Posterior cingulate gyrus (tissue), 11 donors: ENCODE results near the gene EIF4E3.

ENCODE experiments used
- DNase-seq, 10 donors: peaks; one replicate each; pipeline versions ENCODE4 v3.0.0 to v3.0.0-alpha.2; 2020 to 2021; ENCODE audit warnings: mixed read lengths in 3 of 10
- intact Hi-C: fragments of 100-400 bp; cut with DNase I; formaldehyde crosslinking; loops from one replicate; pipeline ENCODE4 v1.15.1; 2023

The EIF4E3 gene

DNA sequence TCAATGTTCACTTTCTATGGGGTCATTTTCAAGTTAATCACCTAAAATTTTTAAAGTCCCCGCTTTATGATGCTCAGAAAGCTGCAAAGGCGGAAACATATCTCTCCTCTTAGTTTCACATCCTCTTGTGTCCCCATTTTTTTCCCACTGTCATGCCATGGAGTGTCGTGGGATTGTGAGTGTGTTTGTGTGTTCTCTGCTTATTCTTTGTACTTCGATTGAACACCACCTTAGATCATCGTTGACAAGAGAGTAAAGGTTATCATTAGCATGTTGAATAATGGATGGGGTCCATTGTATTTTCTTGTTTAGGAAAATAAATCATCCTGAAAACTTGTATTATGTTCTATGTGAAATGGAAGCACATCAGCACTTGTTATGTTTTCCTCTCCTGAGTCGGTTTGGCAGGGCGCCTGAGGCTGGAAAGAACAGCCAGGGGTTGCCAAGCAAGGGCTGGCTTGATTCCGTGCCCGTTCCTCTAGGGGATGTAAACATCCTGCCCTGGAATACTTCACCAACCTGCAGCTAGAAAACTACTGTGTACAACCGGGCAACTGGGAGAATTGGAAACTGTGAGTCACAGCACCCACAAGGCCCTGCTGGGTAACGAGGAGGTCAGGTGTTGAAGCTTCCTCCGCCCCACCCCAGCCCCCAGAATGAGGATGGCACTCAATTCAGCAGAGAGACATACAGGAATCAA lies 67.2 kb downstream of the EIF4E3 start:
- peak in 7 of 10 donors; percentile 32 to 90 (median 57) for DNase-seq
- intact Hi-C loops = no loop called here

DNA sequence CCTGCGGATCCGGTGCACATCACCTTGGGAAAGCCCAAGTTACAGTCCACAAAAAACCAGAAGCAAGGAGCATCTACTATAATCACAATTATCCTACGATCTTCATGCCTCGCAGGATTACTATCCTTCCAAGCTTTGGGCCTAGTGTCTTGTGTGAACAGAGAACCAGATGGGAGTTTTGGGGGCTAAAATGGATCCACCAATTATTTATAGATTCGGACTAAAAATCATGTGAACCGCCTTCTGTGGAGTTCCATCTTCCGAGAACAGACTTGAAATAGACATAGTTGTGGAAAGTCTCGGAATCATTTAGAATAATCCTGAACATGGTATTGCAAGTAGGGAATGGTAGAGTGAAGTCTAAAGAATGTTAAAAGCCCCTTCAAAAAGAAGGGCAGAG lies 70.1 kb downstream of the EIF4E3 start:
- intact Hi-C loops = no loop called here
- no peak for DNase-seq

DNA sequence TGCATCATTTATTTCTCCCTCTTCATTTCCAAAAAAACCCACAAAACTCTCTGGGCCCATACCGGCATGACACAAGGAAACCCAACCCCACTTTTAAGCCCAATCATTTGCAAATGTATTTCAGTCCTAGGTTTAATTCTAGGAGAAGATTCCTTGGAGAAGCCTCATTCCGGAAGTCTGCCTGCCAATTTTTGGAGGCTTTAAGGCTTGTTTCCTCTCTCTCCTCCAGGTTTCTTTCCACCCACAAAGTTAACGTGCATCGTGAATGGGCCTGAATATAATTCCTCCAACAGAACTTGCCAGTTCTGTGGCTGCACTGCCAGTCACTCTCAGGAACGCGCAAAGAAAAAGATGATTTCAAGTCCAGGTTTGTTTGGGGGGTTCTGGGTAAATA lies 71.8 kb downstream of the EIF4E3 start:
- intact Hi-C loops = loop anchor here (5.0 kb wide), 2 partner anchors 66 to 1121 kb away; no protein-coding TSS in a partner anchor
- DNase-seq = no peak

DNA sequence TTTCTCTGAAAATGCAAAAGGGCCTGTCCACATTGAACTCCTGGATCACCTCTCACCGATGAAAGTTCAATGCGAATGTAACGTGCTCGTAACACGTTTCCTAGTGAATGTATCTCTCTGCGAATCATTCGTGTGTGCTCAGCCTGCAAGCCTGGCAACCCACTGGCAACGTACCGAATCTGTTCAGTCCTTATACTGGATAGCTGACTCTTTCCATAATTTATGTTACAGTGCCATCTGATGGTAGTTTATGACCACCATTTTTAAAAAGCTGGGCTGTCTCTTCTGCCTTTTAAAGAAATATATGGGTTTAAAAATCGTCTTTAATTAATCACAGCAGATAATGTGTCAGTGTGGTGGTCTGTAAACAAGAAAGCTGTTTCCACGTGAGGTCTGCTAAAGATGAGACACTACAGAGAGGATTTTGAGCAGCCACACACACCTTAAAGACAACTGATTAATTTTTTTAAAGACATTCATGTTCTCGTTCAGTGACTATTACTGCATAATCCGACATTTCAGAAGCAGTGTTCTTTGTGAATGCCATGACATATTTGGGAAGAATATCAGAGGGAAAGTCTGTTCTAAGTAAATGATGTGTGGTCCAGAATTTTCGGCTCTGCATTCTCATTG lies 72.3 kb downstream of the EIF4E3 start:
- intact Hi-C loops = loop anchor here (5.0 kb wide), 2 partner anchors 66 to 1121 kb away; no protein-coding TSS in a partner anchor
- peak in 6 of 10 donors; percentile 21 to 86 (median 48) for DNase-seq

DNA sequence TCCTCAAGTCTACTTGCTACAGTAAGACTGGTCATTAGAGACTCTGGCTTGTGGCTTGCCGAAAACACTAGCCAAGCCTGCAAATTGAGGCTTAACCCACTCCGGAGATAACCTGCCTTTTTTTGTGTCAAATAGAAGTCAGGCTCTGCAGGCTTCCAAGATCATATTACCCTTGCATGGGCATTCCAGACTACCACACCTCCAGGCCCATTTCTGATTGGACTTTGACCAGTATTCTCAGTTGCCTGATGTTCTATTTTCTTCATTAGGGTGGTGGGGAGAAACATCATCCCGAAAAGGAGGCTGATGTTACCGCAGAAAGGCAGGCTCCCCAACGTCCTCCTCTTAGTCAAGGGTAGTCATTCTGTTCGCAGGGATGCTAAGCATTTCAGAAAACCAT lies 73.6 kb downstream of the EIF4E3 start:
- DNase-seq = no peak
- intact Hi-C loops = loop anchor here (5.0 kb wide), 2 partner anchors 64 to 1119 kb away; no protein-coding TSS in a partner anchor

DNA sequence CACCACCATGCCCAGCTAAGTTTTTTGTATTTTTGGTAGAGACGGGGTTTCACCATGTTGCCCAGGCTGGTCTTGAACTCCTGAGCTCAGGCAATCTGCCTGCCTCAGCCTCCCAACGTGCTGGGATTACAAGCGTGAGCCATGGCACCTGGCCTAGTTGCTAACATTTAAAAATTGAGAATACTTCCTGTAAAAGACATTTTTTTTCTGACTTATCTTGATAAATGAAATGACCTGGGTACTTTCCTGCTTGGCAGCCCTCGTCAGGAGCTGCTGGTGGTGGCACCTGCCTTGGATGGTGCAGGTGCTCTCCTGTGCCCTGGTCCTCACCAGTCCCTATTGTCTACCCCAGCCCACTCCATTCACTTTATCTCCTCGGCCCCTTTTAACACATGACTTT lies 74.8 kb downstream of the EIF4E3 start:
- peak in 1 of 10 donors; percentile 72 for DNase-seq
- intact Hi-C loops = loop anchor here (5.0 kb wide), 2 partner anchors 63 to 1118 kb away; no protein-coding TSS in a partner anchor

DNA sequence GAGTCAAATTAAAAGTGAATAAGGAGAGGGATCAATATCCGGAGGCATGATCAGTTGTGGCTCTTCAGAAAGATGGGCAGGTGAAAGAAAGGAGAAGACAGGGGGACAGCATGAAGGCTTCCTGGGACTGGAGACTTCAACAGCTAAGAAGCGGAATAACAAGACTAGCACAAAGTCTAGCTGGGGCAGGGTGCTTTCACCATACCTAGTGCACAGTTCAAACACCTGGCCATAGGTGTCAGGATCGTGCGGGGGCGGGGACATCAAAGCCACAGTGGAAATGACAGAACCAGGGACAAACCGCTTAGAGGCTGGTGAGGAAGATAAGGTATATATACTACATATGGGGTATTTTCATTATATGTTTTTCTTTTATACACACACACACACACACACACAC lies 75.4 kb downstream of the EIF4E3 start:
- DNase-seq = no peak
- intact Hi-C loops = loop anchor here (5.0 kb wide), 2 partner anchors 62 to 1117 kb away; no protein-coding TSS in a partner anchor

DNA sequence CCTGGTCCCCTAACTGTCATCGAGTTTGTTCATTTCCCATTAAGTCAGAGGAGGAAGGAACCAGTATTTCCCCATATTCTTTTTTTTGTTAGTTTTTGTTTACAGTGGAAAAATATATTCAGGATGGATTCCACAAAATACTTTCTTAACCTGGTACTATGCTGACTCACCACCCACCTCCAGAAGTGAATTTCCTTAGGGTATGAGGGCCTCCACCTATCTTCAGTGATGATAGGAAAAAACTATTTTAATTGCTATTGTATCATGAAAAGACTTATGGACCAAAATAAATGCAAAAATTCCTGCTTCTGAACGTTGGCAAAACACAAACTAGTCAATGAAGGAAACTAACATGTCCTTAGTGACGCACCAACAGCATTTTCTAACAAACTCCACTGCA lies 77.5 kb downstream of the EIF4E3 start:
- no peak for DNase-seq
- intact Hi-C loops = no loop called here

DNA sequence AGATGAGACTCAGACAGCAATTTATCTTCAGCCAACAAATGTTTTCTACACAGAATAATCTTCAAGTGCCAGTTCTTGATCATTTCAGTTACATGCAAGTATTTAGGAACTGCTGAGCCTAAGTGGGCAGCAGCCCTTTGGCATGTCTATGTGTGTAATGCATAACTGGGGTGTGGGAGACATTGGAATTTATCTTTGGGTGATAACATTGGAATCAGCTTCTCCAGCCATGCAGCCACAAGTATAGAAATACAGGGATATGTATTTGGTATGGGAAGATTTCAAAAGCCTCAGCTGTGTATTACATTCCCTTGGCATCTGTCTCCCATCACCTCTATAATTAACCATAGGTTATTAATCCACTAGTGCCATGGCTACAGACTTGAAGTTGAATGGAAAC lies 78.2 kb downstream of the EIF4E3 start:
- intact Hi-C loops = no loop called here
- DNase-seq = no peak

DNA sequence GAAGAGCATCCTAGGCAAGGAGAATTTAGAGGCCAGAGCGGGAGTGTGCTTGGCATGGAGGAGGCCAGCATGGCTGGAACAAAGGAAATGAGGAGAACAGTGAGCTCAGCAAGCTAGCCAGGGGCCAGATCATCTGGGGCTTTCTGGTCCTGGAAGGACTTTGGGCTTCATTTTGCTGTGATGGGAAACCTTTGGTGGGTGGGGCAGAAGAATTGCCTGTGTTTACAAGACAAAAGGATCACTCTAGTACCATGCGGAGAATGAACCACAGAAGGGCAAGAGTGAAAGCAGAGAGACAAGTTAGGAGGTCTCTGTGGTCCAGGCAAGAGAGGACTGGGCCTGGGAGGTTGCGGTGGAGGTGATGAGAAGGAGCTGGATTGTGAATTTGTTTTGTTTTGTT lies 80.1 kb downstream of the EIF4E3 start:
- DNase-seq = no peak
- intact Hi-C loops = no loop called here

DNA sequence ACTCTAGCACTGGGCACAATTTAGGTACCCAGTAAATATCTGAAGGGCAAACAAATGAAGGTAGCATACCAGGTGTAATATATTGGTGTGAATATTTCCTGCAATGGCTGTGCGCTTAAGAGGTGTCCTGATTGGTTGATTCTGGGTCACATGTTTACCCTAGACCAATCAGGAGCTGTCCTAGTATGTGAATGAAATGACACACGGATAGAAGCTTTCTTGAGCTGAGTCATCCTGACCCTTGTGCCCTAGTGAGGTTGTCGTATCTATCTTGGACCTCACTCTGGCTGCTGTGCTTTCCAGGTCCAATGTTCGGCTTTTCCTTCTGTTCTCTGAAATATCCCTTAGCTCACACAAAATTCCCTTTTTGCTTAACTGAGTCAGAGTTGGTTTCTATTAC lies 83.5 kb downstream of the EIF4E3 start:
- intact Hi-C loops = no loop called here
- DNase-seq = no peak

DNA sequence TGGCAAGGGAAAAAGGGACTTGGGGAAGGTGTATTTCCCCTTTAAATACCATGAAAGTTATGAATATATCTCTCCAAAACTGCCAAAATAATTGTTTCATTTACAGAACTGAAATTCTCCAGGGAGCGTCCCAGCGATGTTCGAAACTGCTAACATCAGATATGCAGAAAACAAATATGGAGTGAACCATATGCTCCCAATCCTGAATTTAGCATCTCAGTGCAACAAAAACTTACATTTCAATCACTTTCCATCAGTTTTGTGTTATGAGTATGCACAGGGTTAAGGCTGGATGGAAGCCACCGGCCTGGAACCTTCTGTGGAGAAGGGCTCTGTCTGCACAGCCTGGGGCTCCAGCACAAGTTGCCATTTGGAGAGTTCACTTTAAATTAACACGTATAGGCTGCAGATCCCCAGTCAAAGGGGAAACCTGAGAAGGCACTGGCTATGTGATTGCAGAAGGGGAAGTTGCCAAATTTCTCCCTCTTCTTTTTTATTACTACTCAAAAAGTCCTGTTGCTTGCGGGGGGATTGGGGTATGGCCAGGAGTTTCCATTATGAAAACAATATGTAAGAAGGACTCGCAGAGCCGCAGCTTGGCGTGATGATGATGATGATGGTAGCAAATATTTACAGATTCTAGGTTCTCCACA lies 84.7 kb downstream of the EIF4E3 start:
- intact Hi-C loops = no loop called here
- no peak for DNase-seq

DNA sequence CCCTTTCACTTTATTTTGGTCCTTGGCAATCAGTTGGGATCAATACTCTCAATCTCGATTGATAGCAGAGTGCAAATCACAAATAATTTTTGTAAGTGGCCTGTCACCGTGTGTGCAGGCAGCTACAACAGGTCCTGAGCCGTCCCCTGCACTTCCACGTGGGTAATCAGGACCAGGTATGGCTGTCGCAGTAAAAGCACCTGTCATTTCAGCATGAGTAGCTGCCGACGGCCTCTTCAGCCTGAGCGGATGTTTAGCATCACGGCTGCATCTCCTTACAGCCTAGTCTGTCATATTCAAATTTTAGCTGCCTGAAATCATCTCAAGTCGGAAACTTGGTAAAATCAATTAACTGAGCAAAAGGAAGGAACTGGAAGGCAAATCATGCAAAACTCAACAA lies 88.7 kb downstream of the EIF4E3 start:
- DNase-seq = no peak
- intact Hi-C loops = no loop called here

DNA sequence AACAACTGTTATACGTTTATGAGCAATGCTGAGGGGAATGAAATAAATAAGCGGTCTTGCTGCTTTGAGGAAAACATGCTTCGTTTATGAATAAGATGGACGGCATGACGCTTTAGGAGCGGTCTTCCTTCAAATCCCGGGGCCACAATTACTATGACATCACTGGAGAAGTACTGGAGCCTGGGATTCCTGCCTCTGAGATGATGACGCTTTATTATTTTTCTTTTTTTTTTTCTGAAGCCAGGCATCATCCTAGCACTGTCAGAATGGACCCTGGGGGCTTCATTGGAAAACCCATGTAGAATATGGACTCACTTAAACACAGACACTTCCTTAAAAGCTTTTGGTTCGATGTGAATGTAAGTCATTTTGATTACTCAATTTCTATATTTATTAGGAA lies 89.2 kb downstream of the EIF4E3 start:
- DNase-seq = no peak
- intact Hi-C loops = no loop called here

DNA sequence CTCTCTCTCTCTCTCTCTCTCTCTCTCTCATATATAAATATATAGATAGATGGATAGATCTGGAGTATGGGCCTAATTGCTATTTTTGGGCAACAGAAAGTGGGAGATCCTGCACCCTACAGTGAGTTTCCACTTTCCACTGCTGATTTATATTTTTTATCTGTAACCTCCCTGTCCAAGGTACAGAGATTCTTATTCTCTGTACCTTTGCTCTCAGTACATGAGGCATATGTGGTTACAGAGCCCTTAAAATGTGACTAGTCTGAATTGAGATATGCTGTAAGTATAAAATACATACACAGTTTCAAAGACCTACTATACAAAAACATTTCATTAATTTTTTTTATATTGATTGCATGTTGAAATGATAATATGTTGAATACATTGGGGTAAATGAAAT lies 90.5 kb downstream of the EIF4E3 start:
- no peak for DNase-seq
- intact Hi-C loops = no loop called here

DNA sequence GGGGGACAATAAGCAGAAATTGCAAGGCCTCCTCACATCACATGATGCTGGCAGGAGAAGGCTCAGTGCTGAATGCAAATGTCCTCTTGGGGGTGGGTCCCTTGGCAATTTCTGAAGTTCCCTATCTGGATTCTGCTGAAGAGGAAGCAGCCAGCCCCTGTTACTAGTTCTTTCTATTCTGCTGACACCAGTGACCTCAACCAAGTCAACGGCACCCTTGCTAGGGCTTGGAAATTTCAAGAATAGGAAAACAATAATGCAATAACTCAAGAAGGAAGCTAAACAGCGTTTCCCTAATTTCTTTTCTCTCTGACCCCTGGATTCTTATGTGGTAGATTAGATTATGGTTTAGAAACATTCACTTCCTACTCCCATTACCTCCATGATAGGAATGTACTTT lies 95.5 kb downstream of the EIF4E3 start:
- intact Hi-C loops = no loop called here
- DNase-seq = no peak

DNA sequence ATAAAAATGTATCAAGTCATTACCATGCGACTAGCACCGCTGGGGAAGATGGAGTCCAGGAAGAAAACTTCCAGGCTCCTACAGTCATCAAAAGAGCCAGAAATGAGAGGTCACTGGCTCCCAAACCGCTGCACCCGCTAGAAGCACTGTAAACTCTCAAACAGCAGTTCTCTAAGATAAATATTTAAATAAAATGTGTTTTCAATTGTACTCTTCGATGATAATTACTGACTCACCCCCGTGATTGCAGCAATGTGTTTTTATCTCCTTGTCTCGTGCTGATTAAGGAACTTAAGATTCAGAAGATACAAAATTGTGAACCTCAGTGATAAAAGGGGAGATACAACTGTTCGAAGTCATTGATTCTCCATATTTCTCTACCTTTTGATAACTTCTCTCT lies 95.9 kb downstream of the EIF4E3 start:
- intact Hi-C loops = no loop called here
- DNase-seq = no peak

DNA sequence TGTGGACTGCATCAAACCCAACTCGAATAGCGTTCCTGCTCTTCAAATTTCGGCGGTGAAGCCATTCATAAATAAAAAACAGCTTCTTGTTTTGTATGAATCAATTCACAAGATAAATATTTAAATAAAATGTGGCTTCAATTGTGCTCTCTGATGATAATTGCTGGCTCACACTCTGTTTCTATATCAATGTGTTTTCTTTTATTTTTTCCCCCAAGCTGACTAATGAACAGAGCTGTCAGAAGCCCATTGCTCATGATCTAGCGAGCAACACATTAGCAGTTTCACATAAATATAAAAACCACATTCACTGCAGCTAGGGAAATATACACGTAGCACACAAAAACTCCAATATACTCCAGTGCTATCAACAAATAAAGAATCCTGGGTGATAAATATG lies 96.7 kb downstream of the EIF4E3 start:
- intact Hi-C loops = no loop called here

DNA sequence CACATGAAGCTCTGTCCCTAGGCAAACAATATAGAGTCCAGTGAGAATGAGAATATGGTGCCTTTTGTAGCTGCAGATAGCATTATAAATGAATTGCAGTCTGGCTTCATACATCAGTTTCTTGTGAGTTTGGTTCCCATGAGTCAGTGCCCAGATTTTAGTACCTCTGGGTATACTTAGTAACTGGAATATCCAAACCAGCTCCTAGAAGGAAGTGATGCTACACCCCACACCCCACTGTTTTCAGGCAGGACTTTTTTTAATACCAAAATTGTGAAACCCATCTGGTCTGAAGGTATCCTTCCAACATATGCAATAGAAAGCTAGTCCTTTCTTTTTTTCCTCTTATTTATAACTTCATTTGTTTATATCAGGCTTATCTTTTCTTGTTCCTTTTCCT lies 99.5 kb downstream of the EIF4E3 start:
- intact Hi-C loops = no loop called here
- DNase-seq = no peak

More for the DNA sequence above, 96.7 kb downstream of the EIF4E3 start:
- DNase-seq = no peak
